Subcutaneous abdominal adipose tissue (tissue), 5 donors: ENCODE results near the gene SMCP.

Experiments
- H3K27ac ChIP-seq: one replicate; pipeline ENCODE4 v1.7.0; 2013; ENCODE audit warnings: low read depth, mild to moderate bottlenecking, inconsistent platforms, low read length, moderate library complexity
- H3K27me3 ChIP-seq, 5 donors: one replicate each; pipeline ENCODE4 v1.7.0; 2013; ENCODE audit warnings: low read length in 5 of 5, inconsistent platforms in 1 of 5; ENCODE audit not compliant: control insufficient read depth in 5 of 5, insufficient read depth in 4 of 5
- H3K36me3 ChIP-seq, 5 donors: one replicate each; pipeline ENCODE4 v1.7.0; 2013; ENCODE audit warnings: low read length in 5 of 5; ENCODE audit not compliant: control insufficient read depth in 5 of 5, insufficient read depth in 5 of 5
- H3K4me1 ChIP-seq, 5 donors: one replicate each; pipeline ENCODE4 v1.7.0; 2013; ENCODE audit warnings: low read length in 5 of 5, mild to moderate bottlenecking in 3 of 5, moderate library complexity in 1 of 5; ENCODE audit not compliant: control insufficient read depth in 5 of 5, insufficient read depth in 5 of 5
- H3K4me3 ChIP-seq, 5 donors: one replicate each; pipeline ENCODE4 v1.7.0; 2013; ENCODE audit warnings: low read length in 5 of 5, low read depth in 1 of 5
- H3K9ac ChIP-seq, 5 donors: one replicate each; pipeline ENCODE4 v1.7.0; 2013; ENCODE audit warnings: low read length in 5 of 5, mild to moderate bottlenecking in 4 of 5, moderate library complexity in 3 of 5
- H3K9me3 ChIP-seq, 5 donors: one replicate each; pipeline ENCODE4 v1.7.0; 2013; ENCODE audit warnings: low read length in 5 of 5; ENCODE audit not compliant: control insufficient read depth in 5 of 5
- donor health status: healthy.
- donor health status: healthy.
- donor health status: healthy.
- donor health status: healthy.
- donor health status: healthy.

The SMCP gene

DNA sequence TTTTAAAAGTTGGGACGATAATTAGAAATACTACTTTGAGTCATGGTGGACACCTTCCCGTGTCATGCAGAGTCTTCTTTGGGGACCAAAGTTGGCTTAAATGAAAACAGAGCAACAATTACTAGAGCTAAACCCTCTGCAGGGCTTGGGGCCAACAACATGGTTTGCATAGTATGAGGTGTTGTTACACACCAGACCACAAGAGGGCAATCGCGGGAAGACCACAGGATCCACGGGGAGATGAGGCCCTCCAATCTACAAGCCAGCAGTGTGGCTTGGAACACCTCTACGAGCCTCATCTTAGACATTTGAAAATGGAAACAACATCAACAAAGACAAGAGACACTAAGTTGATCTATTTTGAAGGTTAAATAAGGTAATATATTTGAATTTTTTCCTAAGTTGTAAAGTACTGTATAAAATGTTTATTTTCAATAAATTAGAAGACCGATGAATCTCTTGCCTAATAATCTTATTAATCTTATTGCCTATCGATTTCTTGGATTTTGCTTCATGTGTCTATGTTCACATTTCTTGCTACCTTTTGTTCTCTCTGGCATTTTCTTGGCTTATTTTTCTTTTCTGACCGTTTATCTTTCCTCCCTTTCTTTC, 8.2 kb upstream of the SMCP start:
- H3K9ac ChIP-seq: no peak overlapping the region
- H3K27ac ChIP-seq: no peak overlapping the region
- no peak overlapping the region for H3K4me3 ChIP-seq
- H3K27me3 ChIP-seq: no peaks in the 10 kb centered on the region
- H3K36me3 ChIP-seq: no peaks in the 10 kb centered on the region
- H3K4me1 ChIP-seq: no peaks in the 10 kb centered on the region
- no peaks in the 10 kb centered on the region for H3K9me3 ChIP-seq

DNA sequence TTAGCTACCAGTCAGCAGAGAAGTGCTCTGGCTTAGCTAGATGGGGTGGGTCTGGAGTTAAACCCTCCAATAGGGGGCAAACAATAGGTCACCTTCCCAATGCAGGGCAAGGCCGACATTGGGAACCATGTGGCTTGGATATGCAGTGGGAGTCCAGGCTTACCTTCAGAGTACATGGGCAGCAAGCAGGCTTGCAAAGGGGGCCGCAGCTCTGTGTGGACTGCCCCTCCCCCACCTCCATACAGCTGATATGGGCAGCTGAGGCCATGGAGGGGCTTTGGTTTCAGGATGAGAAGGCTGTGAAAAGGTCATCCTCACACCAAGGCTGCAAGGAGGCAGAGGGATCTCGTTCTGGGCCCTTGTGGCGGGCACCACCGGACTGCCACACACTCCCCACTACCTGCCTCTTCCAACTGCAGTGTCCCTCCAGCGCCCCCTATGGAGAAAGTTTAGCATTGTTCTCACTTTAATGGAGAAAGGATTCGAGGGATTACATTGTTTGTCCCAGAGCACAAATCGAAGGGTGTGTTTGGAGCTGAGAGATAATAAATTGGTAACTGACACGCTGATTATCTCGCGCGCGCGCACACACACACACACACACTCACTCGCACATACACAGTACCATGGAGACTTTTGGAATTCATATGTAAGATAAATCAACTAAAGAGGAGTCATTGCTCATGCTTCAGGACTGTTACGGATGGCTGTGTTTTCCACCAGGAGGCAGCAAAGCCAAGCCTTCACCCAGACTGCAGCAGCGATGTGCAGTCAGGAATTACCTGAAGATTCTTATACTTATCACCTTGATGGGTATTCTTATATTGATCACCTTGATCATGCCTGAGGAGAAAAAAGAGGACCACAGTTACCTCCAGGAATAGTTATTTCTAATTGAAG, 7.0 kb upstream of the SMCP start:
- H3K4me3 ChIP-seq: no peak overlapping the region
- no peak overlapping the region for H3K27ac ChIP-seq
- no peaks in the 10 kb centered on the region for H3K36me3 ChIP-seq
- no peaks in the 10 kb centered on the region for H3K4me1 ChIP-seq
- no peaks in the 10 kb centered on the region for H3K9me3 ChIP-seq
- no peak overlapping the region for H3K9ac ChIP-seq
- H3K27me3 ChIP-seq: no peaks in the 10 kb centered on the region

DNA sequence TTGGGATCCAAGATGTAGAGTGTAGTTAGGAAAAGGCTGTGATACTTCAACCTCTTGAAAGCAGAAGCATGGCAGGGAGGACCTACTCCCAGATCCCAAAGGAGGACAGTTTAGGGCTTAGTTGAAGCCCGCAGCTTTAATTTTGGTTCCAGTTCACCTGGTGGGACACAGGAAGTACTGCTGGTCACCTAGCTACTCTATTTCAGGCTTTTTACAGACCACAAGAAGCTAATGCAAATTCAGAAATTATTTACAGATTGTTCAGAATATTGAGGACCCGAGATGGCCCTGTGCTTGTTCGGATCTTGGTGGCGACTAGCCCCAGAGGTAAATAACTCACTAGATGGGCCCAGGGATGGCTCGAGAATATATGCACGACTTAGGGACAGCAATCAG, 6.4 kb upstream of the SMCP start:
- Histone ChIP-seq H3K4me3 (no peak overlapping the region), H3K27ac (no peak overlapping the region), H3K9me3 (no peaks in the 10 kb centered on the region), H3K9ac (no peak overlapping the region), H3K36me3 (no peaks in the 10 kb centered on the region), H3K27me3 (no peaks in the 10 kb centered on the region), H3K4me1 (no peaks in the 10 kb centered on the region)

DNA sequence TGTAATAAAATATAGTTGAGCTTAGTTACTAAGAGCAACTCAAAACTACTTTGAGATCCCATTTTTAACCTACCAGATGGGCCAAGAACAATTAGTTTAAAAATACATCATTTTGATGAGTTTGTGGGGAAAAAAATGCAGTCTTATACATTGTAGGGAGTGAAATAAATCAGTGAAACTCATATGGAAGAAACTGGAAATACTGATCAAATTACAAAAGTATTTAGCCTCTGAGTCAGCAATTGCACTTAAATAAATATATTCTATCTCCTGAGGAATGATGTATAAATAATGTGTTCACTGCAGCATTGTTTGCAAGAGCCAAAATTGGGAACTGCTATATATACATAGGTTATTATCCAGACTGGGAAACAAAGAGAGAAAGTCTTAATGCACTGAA, 4.6 kb upstream of the SMCP start:
- no peak overlapping the region for H3K27ac ChIP-seq
- H3K9me3 ChIP-seq: no peaks in the 10 kb centered on the region
- H3K27me3 ChIP-seq: peaks cover 0 to 3% (median 0%) of the 10 kb centered on the region in 5 donors
- H3K36me3 ChIP-seq: no peaks in the 10 kb centered on the region
- no peak overlapping the region for H3K4me3 ChIP-seq
- no peaks in the 10 kb centered on the region for H3K4me1 ChIP-seq
- H3K9ac ChIP-seq: no peak overlapping the region

GRCh38 chr1:152876827-152877226, 1.3 kb upstream of the SMCP start:
- Histone ChIP-seq H3K27ac (no peak overlapping the region), H3K4me3 (no peak overlapping the region)

GRCh38 chr1:152879559-152880198, 1.6 kb downstream of the SMCP start:
- H3K27me3 ChIP-seq: peaks cover 0 to 3% (median 0%) of the 10 kb centered on the region in 5 donors
- H3K9me3 ChIP-seq: no peaks in the 10 kb centered on the region
- no peak overlapping the region for H3K9ac ChIP-seq
- no peak overlapping the region for H3K4me3 ChIP-seq
- no peak overlapping the region for H3K27ac ChIP-seq
- no peaks in the 10 kb centered on the region for H3K4me1 ChIP-seq
- no peaks in the 10 kb centered on the region for H3K36me3 ChIP-seq

More at GRCh38 chr1:152876827-152877226, 1.3 kb upstream of the SMCP start:
- H3K27me3 ChIP-seq: peaks cover 0 to 3% (median 0%) of the 10 kb centered on the region in 5 donors
- H3K9me3 ChIP-seq: no peaks in the 10 kb centered on the region
- no peak overlapping the region for H3K9ac ChIP-seq
- no peaks in the 10 kb centered on the region for H3K36me3 ChIP-seq
- H3K4me1 ChIP-seq: no peaks in the 10 kb centered on the region

DNA sequence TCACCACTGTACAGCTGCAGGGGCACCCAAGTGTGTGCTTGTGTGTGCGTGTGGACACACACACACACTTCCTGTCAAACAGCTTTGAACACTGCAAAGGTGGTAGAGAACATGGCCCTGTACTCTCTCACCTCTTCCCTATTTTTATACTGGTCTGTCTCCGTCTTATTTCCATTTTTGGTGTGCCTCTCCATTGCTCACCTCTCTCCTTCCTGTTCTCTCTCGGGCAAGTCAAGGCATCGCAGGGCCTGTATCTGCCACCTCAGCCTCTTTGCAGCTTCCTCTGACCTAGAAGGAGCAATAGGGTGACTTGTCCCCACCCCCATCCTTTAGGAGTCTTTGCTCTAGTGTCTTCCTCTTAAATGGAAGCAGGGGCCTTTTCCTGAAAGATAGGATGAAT, 2.2 kb downstream of the SMCP start:
- Histone ChIP-seq H3K9me3 (no peaks in the 10 kb centered on the region), H3K36me3 (no peaks in the 10 kb centered on the region), H3K27me3 (peaks cover 0 to 3% (median 0%) of the 10 kb centered on the region in 5 donors), H3K4me3 (no peak overlapping the region), H3K9ac (no peak overlapping the region), H3K4me1 (no peaks in the 10 kb centered on the region), H3K27ac (no peak overlapping the region)

- H3K9me3 ChIP-seq: no peaks in the 10 kb centered on the region
- H3K4me1 ChIP-seq: no peaks in the 10 kb centered on the region
- no peak overlapping the region for H3K4me3 ChIP-seq
- H3K27me3 ChIP-seq: peaks cover 0 to 3% (median 0%) of the 10 kb centered on the region in 5 donors
- no peak overlapping the region for H3K27ac ChIP-seq
- no peak overlapping the region for H3K9ac ChIP-seq
- H3K36me3 ChIP-seq: no peaks in the 10 kb centered on the region
Measured at GRCh38 chr1:152880907-152881306, 2.8 kb downstream of the SMCP start.

- no peak overlapping the region for H3K9ac ChIP-seq
- no peaks in the 10 kb centered on the region for H3K9me3 ChIP-seq
- no peaks in the 10 kb centered on the region for H3K4me1 ChIP-seq
- H3K4me3 ChIP-seq: no peak overlapping the region
- no peaks in the 10 kb centered on the region for H3K36me3 ChIP-seq
- H3K27ac ChIP-seq: no peak overlapping the region
- H3K27me3 ChIP-seq: peaks cover 0 to 2% (median 0%) of the 10 kb centered on the region in 5 donors
Measured at GRCh38 chr1:152884085-152884484, 6.0 kb downstream of the SMCP start.

GRCh38 chr1:152884506-152884905, 6.4 kb downstream of the SMCP start:
- Histone ChIP-seq H3K36me3 (no peaks in the 10 kb centered on the region), H3K27me3 (peaks cover 0 to 2% (median 0%) of the 10 kb centered on the region in 5 donors), H3K4me3 (no peak overlapping the region), H3K9ac (no peak overlapping the region), H3K4me1 (no peaks in the 10 kb centered on the region), H3K9me3 (no peaks in the 10 kb centered on the region), H3K27ac (no peak overlapping the region)
